ENCODE measurements around the gene CCDC24. TPM values are rescaled to one million over a fixed set of nuclear protein-coding genes. Genes with fewer than 3 reads are reported as not detected.

CCDC24 gene
- total and polyA plus RNA-seq, 4 donors, result 0.92 to 4.2 (median 2.3) TPM

GRCh38 chr1:43951021-43951985, 40.1 kb upstream of the CCDC24 start:
- Histone ChIP-seq H3K36me3 (ENCODE audit: control insufficient read depth in 4 of 4, insufficient read depth in 3 of 4, low read depth in 1 of 4, low read length in 3 of 4) (peaks cover 0 to 8% (median 0%) of the 10 kb centered on the region in 4 donors), H3K27me3 (ENCODE audit: control insufficient read depth in 4 of 4, insufficient read depth in 4 of 4, low read length in 3 of 4) (no peaks in the 10 kb centered on the region), H3K27ac (ENCODE audit: low read depth in 1 of 2, low read length in 2 of 2) (no peak overlapping the region), H3K9ac (ENCODE audit: low read depth in 1 of 2, low read length in 2 of 2) (no peak overlapping the region), H3K9me3 (ENCODE audit: control insufficient read depth in 4 of 4, low read length in 3 of 4) (no peaks in the 10 kb centered on the region), H3K4me1 (ENCODE audit: control insufficient read depth in 4 of 4, insufficient read depth in 4 of 4, low read length in 3 of 4) (peaks cover 5 to 21% (median 16%) of the 10 kb centered on the region in 4 donors), H3K4me3 (ENCODE audit: low read depth in 1 of 3, low read length in 3 of 3) (no peak overlapping the region)
- 98% methylated on average over 4 of the region's 4 CpGs for WGBS
- no peak for DNase-seq (ENCODE audit: low spot score)
- TF ChIP-seq EGR1 (IDR thresholded peaks at IDR 0.05; ENCODE audit: low read depth in 2 of 2), result no peak
- TF ChIP-seq FOXA2 (IDR thresholded peaks at IDR 0.05), result no peak
- no peak for TF ChIP-seq FOXA1 (IDR thresholded peaks at IDR 0.05)
- TF ChIP-seq HNF4A (conservative IDR thresholded peaks at IDR 0.05), result no peak
- TF ChIP-seq NR2F2 (IDR thresholded peaks at IDR 0.05), result no peak
- TF ChIP-seq RXRA (IDR thresholded peaks at IDR 0.05), result no peak
- TF ChIP-seq JUND (IDR thresholded peaks at IDR 0.05), result no peak
- TF ChIP-seq TAF1 (conservative IDR thresholded peaks at IDR 0.05), result no peak
- TF ChIP-seq CTCF (IDR thresholded peaks at IDR 0.05; ENCODE audit: low read depth, low read length, missing input control), result no peak
- no peak for TF ChIP-seq RAD21 (IDR thresholded peaks at IDR 0.05)
- no peak for TF ChIP-seq YY1 (IDR thresholded peaks at IDR 0.05)
- no peak for TF ChIP-seq REST (IDR thresholded peaks at IDR 0.05)
- TF ChIP-seq MAX (IDR thresholded peaks at IDR 0.05), result no peak
- no peak for TF ChIP-seq HNF4G (IDR thresholded peaks at IDR 0.05)
- TF ChIP-seq ATF3 (IDR thresholded peaks at IDR 0.05), result no peak
- TF ChIP-seq GABPA (IDR thresholded peaks at IDR 0.05 in 1 of 2, conservative IDR thresholded peaks at IDR 0.05 in 1 of 2), result no peak
- TF ChIP-seq SP1 (IDR thresholded peaks at IDR 0.05), result no peak
- no peak for TF ChIP-seq ZBTB33 (IDR thresholded peaks at IDR 0.05)
